Non-pigmented ciliary epithelial cell (primary cell): ENCODE results near the gene MAP2K5.

Experiments used
- DNase-seq: peaks from one replicate; pipeline ENCODE4 v3.0.0-alpha.2; 2010; ENCODE audit warnings: low read depth

MAP2K5 gene

DNA sequence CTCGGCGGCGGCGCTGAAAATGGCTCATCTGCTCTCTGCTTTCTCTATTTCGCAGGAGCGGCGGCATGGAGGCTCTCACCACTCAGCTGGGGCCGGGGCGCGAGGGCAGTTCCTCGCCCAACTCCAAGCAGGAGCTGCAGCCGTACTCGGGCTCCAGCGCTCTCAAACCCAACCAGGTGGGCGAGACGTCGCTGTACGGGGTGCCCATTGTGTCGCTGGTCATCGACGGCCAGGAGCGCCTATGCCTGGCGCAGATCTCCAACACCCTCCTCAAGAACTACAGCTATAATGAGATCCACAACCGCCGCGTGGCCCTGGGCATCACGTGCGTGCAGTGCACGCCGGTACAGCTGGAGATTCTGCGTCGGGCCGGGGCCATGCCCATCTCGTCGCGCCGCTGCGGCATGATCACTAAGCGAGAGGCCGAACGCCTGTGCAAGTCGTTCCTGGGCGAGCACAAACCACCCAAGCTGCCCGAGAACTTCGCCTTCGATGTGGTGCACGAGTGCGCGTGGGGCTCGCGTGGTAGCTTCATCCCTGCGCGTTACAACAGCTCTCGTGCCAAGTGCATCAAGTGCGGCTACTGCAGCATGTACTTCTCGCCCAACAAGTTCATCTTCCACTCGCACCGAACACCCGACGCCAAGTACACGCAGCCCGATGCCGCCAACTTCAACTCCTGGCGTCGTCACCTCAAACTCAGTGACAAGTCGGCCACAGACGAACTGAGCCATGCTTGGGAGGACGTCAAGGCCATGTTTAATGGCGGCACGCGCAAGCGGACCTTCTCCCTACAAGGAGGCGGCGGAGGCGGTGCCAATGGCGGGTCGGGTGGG, 283.6 kb downstream of the MAP2K5 start:
- no peak for DNase-seq

DNA sequence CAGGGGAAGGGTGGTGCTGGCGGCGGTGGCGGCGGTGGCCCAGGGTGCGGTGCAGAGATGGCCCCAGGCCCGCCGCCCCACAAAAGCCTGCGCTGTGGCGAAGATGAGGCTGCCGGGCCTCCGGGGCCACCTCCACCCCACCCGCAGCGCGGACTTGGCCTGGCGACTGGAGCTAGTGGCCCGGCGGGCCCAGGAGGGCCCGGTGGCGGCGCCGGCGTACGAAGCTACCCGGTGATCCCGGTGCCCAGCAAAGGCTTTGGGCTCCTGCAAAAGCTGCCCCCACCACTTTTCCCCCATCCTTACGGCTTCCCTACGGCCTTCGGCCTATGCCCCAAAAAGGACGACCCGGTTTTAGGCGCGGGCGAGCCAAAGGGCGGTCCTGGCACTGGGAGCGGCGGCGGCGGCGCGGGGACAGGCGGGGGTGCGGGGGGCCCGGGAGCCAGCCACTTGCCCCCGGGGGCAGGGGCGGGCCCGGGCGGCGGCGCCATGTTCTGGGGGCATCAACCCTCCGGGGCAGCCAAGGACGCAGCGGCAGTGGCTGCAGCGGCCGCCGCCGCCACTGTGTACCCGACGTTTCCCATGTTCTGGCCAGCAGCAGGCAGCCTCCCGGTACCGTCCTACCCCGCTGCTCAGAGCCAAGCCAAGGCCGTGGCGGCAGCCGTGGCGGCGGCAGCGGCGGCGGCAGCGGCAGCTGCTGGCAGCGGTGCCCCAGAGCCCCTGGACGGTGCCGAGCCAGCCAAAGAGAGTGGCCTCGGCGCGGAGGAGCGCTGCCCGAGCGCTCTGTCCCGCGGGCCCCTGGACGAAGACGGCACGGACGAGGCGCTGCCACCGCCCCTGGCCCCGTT, 284.4 kb downstream of the MAP2K5 start:
- DNase-seq = no peak

DNA sequence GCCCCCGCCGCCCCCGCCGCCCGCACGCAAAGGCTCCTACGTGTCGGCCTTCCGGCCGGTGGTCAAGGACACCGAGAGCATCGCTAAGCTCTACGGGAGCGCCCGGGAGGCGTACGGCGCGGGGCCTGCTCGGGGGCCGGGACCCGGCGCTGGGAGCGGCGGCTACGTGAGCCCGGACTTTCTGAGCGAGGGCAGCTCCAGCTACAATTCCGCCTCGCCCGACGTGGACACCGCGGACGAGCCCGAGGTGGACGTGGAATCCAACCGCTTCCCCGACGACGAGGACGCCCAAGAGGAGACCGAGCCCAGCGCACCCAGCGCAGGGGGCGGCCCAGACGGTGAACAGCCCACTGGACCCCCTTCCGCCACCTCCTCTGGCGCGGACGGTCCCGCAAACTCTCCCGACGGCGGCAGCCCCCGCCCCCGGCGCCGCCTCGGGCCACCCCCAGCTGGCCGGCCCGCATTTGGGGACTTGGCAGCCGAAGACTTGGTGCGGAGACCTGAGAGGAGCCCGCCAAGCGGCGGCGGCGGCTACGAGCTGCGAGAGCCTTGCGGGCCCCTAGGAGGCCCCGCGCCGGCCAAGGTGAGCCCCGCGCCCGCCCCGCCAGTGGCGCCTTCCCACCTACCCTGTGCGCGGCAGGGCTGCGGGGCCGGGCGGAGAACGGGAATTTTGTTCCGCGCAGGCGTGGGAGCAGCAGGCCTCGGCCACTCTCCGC, 285.2 kb downstream of the MAP2K5 start:
- DNase-seq = no peak

DNA sequence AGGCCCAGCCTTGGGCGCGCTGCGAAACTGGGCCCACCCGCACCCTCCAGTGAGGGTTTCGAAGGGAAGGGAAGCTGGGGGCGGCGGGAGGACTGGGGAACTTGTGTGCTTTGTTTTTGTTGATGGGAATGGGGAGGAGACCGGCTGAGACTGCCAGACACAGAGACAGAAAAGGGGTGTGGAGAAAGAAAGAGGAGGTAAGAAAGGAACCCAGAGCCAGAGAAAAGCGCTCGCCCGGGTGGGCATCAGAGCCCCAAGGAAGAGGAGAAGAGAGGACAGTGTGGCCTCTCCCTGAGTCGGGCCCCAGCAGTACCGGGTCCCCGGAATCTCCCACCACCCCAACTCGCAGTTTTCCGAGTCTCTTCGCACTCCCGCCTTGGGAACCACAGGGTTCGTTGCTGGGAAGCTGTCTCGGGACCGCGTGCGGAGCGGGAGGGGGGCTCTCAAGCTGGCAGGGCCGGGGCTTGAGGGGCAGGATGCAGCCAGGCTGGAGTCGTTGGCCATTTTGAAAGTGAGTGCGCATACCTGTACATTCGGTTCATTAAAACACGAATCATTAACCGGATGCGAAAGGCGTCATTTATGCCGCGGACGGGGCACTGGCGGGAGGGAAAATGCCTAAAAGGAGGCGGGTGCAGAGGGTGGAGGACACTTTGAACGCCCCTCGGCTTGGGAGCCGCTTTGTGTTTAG, 285.9 kb downstream of the MAP2K5 start:
- no peak for DNase-seq

DNA sequence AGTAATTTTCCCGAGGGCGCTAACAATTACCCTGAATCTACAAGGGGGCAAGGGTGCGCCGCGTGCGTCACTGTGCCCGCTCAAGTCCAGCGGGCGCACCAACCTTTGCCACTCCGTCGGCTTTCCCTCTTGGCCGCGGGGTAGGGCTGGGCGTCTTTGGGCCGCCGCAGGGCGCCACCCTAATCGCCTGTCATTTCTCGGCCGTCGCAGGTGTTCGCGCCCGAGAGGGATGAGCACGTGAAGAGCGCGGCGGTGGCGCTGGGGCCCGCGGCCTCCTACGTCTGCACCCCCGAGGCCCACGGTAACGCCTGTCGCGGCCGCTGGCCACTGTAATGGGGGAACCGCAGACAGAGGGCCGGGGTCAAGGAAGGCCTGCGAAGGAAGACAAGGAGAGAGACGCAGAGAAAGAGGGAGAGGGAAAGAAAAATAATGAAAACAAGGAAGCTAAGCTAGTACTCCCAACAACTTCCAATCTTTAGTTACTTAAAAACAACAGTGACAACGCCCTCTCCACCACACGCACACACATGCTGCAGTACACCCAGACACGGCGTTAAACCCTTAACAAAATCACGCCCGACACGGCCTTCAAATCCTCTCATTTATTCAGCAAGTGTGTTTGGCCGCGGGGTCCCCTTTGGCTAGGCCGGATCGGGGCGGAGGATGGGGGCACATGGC, 286.6 kb downstream of the MAP2K5 start:
- DNase-seq = no peak

DNA sequence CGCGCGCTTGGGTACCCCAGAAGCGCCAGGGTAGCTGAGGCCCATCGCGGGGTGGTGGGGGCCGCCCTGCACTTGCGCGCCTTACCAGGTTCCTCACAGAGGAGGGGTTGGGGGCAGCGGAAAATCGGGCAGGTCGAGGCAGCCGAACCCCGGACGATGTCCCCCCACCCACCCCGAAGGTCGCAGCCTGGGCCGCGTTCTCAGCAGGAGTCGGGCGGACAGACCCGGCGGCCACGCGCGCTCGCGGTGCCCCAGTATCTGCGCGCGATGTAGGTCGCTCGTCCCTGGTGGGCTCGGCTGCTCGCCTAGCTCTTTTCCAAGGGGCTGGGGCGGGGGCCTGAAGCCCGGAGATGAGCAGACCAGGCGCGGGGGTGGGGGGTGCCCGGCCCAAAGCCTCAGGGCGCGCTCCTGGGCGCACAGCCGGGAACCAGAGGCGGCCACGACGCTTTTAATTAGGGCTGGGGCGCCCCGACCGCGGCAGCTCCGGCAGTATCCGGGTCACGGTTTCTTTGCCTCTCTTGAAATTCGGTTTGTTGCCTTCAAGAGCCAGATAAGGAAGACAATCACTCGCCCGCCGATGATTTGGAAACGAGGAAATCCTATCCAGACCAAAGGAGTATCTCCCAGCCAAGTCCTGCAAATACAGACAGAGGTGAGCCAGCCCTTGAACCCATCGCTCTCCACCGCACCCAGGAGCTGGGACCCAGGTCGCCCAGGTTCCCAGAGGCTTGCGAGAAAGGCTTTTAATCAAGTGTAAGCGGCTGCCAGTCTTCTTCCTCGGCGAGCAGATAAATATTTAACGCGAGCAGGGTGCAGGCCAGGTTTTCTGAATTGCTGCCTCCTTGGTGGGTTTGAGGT, 287.4 kb downstream of the MAP2K5 start:
- DNase-seq = no peak

DNA sequence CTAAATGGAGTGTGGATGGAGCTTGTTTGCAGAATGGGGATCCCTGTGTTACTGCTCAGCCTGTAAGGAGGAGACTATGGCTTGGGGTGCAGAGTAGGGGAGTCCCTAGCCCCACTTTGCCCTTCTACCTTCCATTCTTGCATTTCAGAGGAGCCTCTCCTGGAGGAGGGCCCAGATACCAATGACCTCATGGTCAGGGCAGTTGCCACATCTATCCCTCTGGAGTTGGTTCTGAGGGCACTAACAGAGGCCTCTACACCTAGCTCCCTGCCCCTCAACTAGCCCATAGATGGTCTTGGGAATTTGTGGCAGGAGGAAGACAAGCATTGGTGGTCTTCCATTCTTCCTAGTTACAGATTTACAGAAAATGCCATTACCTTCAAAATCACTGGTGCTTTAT, 288.9 kb downstream of the MAP2K5 start:
- no peak for DNase-seq

DNA sequence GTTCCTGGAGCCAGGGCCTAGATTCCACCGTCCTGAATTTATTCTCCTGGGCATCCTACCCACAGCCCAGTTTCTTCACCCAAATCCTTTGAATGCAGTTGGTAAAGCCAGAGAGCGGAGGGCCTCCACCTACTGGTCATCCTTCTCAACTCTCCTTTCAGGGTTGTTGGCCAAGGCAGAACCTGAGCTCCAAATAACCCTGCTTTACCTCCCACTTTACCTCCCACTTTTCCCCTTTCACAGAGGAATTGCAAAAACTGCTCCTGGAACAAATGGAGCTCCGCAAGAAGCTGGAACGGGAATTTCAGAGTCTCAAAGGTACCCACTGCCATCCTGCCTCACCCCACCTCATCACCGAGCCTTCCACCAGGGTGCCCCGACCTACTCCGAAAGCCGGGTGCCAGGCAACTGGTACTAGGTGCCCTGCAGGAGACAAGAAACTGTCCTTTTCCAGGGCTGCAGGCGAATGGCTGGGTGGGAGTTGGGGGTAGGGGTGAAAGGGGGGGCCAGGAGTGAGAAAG, 289.6 kb downstream of the MAP2K5 start:
- no peak for DNase-seq

DNA sequence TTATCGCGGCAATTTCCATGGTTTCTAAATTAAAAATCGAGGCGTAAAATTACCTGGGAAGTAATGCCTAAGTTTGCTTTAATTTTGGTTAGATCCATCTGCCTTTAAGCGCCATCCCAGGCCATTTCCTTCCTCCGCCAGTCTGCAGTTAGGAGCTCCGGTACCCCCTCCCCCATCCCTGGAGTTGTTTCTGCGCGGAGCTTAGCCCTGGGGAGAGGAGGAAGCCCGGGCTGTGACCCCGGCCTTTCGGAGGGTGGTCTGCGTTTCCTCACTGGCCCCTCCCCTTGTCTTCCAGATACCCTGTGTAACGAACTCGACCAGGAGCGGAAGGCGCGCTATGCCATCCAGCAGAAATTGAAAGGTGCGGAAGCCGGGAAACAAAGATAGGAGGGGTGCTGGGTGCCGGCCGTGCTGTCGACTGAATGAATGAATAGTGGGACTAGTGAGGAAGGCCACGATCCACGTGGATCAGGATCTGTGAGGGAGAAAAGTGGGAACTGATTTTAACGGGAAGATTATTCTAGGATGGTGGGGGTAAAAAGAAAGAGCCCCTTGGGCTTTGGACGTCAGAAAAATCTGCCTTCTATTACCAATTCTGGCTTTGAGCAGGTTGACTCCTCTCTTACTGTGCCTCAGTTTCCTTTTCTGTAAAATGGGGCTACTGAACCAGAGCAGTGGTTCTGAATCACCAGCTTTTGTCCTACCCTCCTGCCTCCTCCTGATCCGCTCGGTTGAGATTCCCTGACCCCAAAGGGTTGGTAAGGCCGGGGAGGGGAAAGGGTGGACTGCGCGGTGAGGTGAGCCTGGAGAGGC, 290.6 kb downstream of the MAP2K5 start:
- no peak for DNase-seq

DNA sequence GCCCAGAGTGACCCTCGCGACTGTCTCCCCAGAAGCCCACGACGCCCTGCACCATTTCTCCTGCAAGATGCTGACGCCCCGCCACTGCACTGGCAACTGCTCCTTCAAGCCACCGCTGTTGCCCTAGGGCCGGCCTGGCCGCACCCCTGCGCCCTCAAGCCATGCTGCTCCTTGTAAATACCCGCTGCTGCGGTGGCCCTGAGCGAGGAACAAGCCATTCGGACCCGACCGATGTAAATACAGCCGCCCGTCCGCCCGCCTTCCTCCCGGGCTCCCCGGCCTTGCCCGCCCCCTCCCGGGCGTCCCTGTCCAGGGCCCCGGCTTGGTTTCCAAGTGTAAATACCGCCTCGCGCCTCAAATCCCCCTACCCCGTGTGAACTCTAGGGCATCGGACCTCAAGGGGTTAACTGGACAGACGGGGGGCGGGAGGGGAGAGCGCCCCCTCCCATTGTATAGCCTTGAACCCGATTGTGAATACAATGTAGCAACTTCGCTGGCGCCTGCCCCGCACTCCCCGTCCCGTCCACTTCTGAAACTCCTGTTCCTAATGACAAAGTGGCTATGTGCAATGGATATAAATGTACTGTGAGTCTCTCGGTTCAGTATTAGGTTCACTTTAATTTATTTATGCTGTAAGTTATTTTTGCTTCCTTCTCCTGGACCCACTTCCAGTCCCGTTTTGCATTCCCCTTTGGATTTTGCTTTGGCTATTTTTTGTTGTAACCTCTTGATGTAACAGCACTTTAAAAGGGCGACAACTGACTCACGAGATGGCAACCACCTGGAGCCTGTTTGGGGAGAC, 291.4 kb downstream of the MAP2K5 start:
- DNase-seq = no peak

DNA sequence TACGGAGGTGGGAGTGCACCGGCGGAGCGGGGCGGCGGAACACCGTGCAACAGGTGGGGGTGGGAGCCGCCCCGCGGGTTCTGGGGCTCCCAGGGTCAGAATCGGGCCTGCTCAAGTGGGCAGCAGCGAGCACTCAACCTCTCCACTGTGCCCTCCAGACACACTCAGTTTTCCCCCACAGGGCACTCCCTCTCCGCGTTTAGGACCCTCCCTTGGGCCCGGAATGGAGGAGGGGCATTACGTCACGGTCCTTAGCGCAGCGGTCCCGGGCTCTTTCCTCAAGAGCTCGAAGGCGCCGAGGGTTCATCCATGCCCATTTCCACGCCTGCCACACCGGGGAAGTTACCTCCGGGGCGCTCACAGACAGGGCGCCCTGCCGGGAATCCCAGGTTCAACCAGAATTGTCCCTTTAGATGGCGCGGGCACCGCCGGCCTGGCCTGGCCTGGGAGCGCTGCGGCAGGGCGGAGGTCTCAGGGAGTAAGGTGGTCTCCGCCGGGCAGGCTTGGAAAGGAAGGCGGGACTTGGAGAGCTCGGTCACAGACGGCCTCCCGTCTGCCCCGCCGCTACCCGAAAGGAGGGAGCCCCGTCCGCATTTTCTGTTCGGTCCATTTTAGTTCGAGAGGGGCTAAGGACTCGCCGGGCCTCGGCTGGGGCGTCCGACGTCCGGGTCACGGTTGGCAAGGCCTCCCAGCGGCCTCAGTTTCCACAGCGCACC, 292.2 kb downstream of the MAP2K5 start:
- no peak for DNase-seq

DNA sequence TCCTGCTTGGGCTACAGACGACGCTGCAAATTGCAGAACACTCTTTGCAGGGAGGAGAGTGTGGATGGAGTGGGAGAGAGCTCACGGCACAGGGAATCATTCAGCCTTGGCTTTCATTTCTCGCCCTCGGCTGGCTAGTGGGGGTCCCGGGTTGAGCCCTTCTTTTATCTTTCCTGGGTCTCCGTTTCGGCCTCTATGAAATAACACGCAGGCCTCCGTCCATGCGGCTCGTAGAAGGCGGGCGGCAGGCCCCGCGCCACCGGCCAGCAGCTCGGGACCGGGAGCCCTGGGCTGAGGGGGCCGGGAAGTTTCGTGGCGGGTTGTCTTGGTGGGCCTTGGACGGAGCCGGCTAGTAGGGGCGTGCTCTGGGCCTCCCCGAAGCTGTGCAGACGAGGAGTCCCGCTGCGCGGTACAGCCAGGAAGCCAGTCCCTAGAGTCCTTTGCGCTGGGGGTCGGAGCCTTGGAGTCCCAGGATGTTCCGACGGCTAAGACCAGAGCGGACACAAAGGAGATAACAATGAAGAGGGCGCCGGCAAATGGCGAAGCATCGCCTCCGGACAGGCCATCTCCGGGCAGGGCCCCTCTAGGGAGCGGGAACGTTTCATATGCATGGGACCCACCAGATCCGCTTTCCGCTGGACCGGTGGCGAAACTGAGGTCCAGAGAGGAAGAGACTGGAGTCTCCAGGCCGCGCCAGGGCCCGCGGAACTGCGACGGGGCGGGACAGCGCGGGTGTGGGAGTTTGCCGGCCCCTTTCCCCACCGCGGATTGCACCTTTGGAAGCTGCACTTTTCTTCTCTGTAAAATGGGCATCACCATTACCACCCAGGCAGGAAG, 293.0 kb downstream of the MAP2K5 start:
- DNase-seq = no peak

DNA sequence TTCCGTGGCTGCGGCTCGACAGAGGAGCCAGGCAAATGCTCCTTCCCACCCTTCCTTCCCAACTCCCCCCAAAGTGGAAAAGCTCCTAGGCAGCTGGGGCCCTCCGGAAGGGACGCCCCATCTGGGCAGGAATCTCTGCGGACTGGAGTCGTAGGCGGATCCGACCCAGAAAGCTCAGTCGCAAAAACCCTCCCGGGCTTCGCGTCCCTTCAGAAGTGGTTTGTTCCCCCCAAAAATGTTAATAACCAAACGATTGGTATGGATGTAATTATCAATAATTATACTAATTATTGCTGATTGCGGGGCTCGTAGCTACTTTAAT, 293.6 kb downstream of the MAP2K5 start:
- DNase-seq = no peak

DNA sequence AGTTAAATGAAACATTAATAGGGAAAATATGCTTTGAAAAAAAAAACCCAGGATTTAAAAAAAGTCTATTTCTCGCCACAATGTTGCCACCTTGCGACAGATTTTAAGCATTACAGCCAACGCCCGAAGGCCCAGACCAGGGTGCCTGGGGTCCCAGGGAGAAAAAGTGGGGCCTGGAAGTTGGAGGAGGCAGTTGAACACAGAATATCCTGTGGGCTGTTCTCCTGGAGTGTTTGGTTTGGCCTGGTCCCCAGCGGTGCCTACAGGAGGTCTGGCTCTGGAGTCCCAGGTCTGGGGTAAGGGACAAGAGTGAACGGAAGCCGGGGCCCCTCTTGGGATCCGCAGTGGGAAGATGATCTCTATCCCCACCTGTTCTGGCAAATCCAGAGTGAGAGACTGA, 294.0 kb downstream of the MAP2K5 start:
- no peak for DNase-seq

DNA sequence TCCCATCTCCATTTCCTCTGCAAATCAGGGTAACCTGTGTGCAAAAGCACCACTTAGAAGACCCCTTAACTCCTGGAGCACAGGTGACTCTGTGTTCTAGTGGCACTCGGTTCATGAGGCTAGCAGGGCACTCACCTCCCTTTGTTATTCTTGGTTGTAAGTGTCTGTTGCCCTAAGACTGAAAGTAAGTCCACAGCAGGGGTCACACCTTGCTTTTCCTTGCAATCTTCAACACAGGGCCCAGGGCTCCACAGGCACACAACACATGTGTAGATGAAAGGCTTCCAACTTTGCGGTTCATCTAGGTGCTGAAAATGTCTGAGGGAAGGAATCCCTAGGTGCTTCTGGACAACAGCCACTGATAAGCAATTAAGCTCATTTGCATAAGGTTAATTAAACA, 294.5 kb downstream of the MAP2K5 start:
- DNase-seq = no peak

DNA sequence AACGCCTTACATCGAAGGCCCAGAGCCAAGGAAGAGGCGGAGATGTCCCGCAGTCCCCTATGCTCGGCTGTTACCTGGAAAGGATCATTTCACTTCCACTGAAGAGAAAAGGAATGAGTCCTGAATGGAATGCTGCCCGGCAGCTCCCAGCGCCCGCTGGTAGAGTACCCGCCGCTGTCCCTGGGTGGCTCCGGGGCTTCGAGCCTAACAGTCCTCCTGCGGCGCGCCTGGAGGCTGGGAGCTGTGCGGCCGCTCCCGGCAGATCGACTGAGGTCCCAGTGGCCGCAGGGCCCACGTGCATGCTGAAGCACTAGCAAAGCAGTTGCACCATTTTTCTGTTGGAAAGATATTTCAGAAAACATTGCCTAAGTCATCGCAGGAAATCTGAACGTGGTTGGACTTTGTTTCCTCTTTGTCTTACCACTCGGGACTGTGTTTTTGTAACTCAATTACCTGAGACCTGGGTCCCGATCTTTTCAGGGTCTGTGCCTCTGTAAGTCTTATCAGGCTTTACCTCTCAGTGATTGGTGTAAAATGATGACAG, 296.4 kb downstream of the MAP2K5 start:
- DNase-seq = no peak

DNA sequence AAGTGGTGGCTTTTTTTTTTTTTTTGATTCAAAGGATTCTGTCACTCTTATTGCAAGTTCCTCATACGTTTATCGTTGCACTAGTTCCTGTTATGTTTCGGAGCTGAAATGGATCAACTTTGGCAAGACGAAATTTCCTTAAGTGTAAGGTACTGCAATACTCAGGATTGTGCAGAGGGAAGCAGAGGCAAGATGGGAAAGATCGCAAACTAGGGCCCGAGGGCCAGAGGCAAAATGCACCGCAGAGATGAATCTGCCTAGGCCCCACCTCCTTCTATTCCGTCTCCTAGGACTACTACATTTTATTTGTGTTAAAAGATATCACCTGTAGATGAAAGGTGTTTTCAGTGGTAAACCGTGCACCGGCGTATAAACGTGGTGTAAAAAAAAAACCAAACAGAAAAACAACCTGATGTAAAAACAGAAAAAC, 297.0 kb downstream of the MAP2K5 start:
- DNase-seq = no peak
